Panc1 (cell line): Measurements from ENCODE around the gene FAM13B. TPM values are rescaled to one million over a fixed set of nuclear protein-coding genes. Genes with fewer than 3 reads are reported as not detected.

Source experiments
- ATAC-seq: fragments of 200-7000 bp; cut with Tn5 transposase; 2 replicates; pipeline ENCODE4 v1.9.1; 2020; ENCODE audit warnings: mild to moderate bottlenecking, moderate library complexity
- BruUV-seq: library from RNA; stranded (reverse); fragments of 400-500 nt; replicated peaks from 2 replicates; lab custom pipeline; 2021; lab: Mats Ljungman, UMichigan
- CTCF ChIA-PET: fragments of 300-600 bp; sonication (Branson Sonifier 250); formaldehyde crosslinking; loops from one replicate; lab custom pipeline; 2022; ENCODE audit warnings: antibody characterized with exemption; lab: Charles Lee
- POLR2A ChIA-PET: fragments of 300-600 bp; sonication (Branson Sonifier 250); formaldehyde crosslinking; loops from one replicate; lab custom pipeline; 2022; ENCODE audit warnings: antibody characterized with exemption; lab: Charles Lee
- DNase-seq: peaks from one replicate; pipeline ENCODE4 v3.0.0-alpha.2; 2010; ENCODE audit warnings: low read depth, low spot score
- H3K27ac ChIP-seq: 2 replicates; pipeline ENCODE4 v1.5.1; 2011; ENCODE audit warnings: mild to moderate bottlenecking, low read length, inconsistent platforms
- H3K27me3 ChIP-seq: fragments of 200-500 bp; sonication (Bioruptor generic); 2 replicates; pipeline ENCODE4 v1.6.0; 2014; ENCODE audit warnings: low read length, inconsistent platforms; ENCODE audit not compliant: control insufficient read depth, insufficient read depth
- H3K36me3 ChIP-seq: fragments of 200-500 bp; sonication (Bioruptor generic); 2 replicates; pipeline ENCODE4 v1.5.1; 2014; ENCODE audit warnings: inconsistent platforms, mild to moderate bottlenecking, low read length, moderate library complexity; ENCODE audit not compliant: control insufficient read depth, insufficient read depth
- H3K4me1 ChIP-seq: 2 replicates; pipeline ENCODE4 v1.5.1; 2011; ENCODE audit warnings: inconsistent platforms, mild to moderate bottlenecking, low read length, moderate library complexity; ENCODE audit not compliant: control insufficient read depth, insufficient read depth
- H3K4me3 ChIP-seq, 2 experiments: 2 replicates each; pipeline ENCODE4 v1.5.1; 2011 to 2012; ENCODE audit warnings: low read depth in 2 of 2, low read length in 2 of 2, mild to moderate bottlenecking in 2 of 2, inconsistent platforms in 1 of 2, moderate library complexity in 1 of 2
- H3K9me3 ChIP-seq: fragments of 200-500 bp; sonication (Bioruptor generic); 2 replicates; pipeline ENCODE4 v1.5.1; 2014; ENCODE audit warnings: low read depth, mild to moderate bottlenecking, inconsistent platforms, low read length, moderate library complexity; ENCODE audit not compliant: control insufficient read depth, insufficient read depth
- CTCF ChIP-seq: fragments of 450-650 bp; IDR thresholded peaks from 2 replicates; pipeline ENCODE4 v1.5.1; 2017; ENCODE audit warnings: mild to moderate bottlenecking
- POLR2AphosphoS5 ChIP-seq: IDR thresholded peaks from 2 replicates; pipeline ENCODE4 v1.6.1; 2012; ENCODE audit warnings: mild to moderate bottlenecking, low read depth, low read length, moderate library complexity
- REST ChIP-seq, 2 experiments: IDR thresholded peaks; 2 replicates each; pipeline ENCODE4 v1.6.1; 2011 to 2012; ENCODE audit warnings: low read depth in 2 of 2, control low read depth in 1 of 2, low read length in 1 of 2, mild to moderate bottlenecking in 1 of 2, moderate library complexity in 1 of 2; ENCODE audit not compliant: insufficient read depth in 1 of 2
- SIN3A ChIP-seq: IDR thresholded peaks from 2 replicates; pipeline ENCODE4 v1.6.1; 2012; ENCODE audit warnings: low read depth, mild to moderate bottlenecking, low read length, moderate library complexity, borderline replicate concordance; ENCODE audit not compliant: insufficient read depth
- TCF7L2 ChIP-seq: IDR thresholded peaks from 2 replicates; pipeline ENCODE4 v1.6.1; 2011; ENCODE audit warnings: mild to moderate bottlenecking, low read depth, low read length, inconsistent platforms
- in situ Hi-C: cut with HindIII; loops from 2 replicates; pipeline ENCODE4 v1.10.0; 2016; ENCODE audit warnings: low sequenced_read_pairs, low pct_unique_long_range_greater_than_20kb
- intact Hi-C: fragments of 100-400 bp; cut with micrococcal nuclease; formaldehyde crosslinking; loops from one replicate; pipeline ENCODE4 v1.10.0; 2022; ENCODE audit not compliant: unreplicated experiment
- total RNA-seq: library from RNA; stranded (reverse); gene quantifications from one replicate; pipeline ENCODE4 v1.2.1, GENCODE V29; 2021; ENCODE audit not compliant: unreplicated experiment

Gene FAM13B
- total RNA-seq, 1 experiment from 2014 or later = 34.9 TPM

- in situ Hi-C loops = no loop called here
- Histone ChIP-seq H3K27me3 (no peaks in the 10 kb centered on the region), H3K36me3 (no peaks in the 10 kb centered on the region), H3K4me1 (no peaks in the 10 kb centered on the region), H3K4me3 (no peak overlapping the region; a peak in 1 of 4 replicates), H3K27ac (no peak overlapping the region), H3K9me3 (no peaks in the 10 kb centered on the region)
- CTCF ChIA-PET = no interaction called here
- DNase-seq (no peak), ATAC-seq (peak; percentile 65)
- intact Hi-C loops = no loop called here
- BruUV-seq = no TSS peak
- TF ChIP-seq POLR2AphosphoS5 (no peak), CTCF (no peak), TCF7L2 (no peak), REST (IDR thresholded peaks at IDR 0.05; ENCODE audit: insufficient read depth in 1 of 2, low read depth in 2 of 2, low read length in 1 of 2) (no peak), SIN3A (no peak)
- POLR2A ChIA-PET = no interaction called here
Measured at GRCh38 chr5:138054847-138055558, 22.1 kb upstream of the FAM13B start.

GRCh38 chr5:138054206-138054605 lies 21.3 kb upstream of the FAM13B start:
- ATAC-seq (no peak), DNase-seq (no peak)
- TF ChIP-seq REST (IDR thresholded peaks at IDR 0.05; ENCODE audit: insufficient read depth in 1 of 2, low read depth in 2 of 2, low read length in 1 of 2) = no peak
- no peak for TF ChIP-seq SIN3A
- no peak for TF ChIP-seq TCF7L2
- no peak for TF ChIP-seq POLR2AphosphoS5
- TF ChIP-seq CTCF = no peak
- H3K9me3 ChIP-seq = no peaks in the 10 kb centered on the region
- no peaks in the 10 kb centered on the region for H3K4me1 ChIP-seq
- CTCF ChIA-PET = interaction anchor here (1.0 kb wide), 1 partner anchor 18 kb away, joined by 3 read pairs; no protein-coding TSS in a partner anchor
- intact Hi-C loops = no loop called here
- in situ Hi-C loops = no loop called here
- H3K27me3 ChIP-seq = no peaks in the 10 kb centered on the region
- no TSS peak for BruUV-seq
- POLR2A ChIA-PET = no interaction called here
- no peaks in the 10 kb centered on the region for H3K36me3 ChIP-seq
- H3K4me3 ChIP-seq = no peak overlapping the region
- H3K27ac ChIP-seq = no peak overlapping the region
